Mesothelial cell of epicardium (in vitro differentiated cells): Measurements from ENCODE around the gene TES. TPM values are rescaled to one million over a fixed set of nuclear protein-coding genes. Genes with fewer than 3 reads are reported as not detected.
"Not testable (repeated sequence)": the region's sequence is repeated elsewhere in the genome, so short reads cannot be mapped to it uniquely, and the experiment has no call there.

Source experiments
- DNase-seq, 2 experiments: peaks; one replicate each; pipeline ENCODE4 v3.0.0; 2021; ENCODE audit warnings: low spot score in 2 of 2; ENCODE audit not compliant: unreplicated experiment in 2 of 2
- H3K27ac Mint-ChIP-seq: 2 replicates; pipeline ENCODE4 v1.8.0; 2021; ENCODE audit warnings: mixed read lengths
- H3K27me3 Mint-ChIP-seq: 2 replicates; pipeline ENCODE4 v1.8.0; 2021; ENCODE audit warnings: low read depth, mixed read lengths
- H3K36me3 Mint-ChIP-seq: 2 replicates; pipeline ENCODE4 v1.8.0; 2021; ENCODE audit warnings: mixed read lengths
- H3K4me1 Mint-ChIP-seq: 2 replicates; pipeline ENCODE4 v1.8.0; 2021; ENCODE audit warnings: mixed read lengths
- H3K4me3 Mint-ChIP-seq: 2 replicates; pipeline ENCODE4 v1.8.0; 2021; ENCODE audit warnings: mild to moderate bottlenecking, moderate library complexity, mixed read lengths
- H3K9me3 Mint-ChIP-seq: 2 replicates; pipeline ENCODE4 v1.8.0; 2021; ENCODE audit warnings: mixed read lengths
- CTCF ChIP-seq: fragments of 200-600 bp; sonication (generic); IDR thresholded peaks from one replicate; pipeline ENCODE4 v1.5.0; 2021; ENCODE audit warnings: antibody characterized with exemption; ENCODE audit not compliant: unreplicated experiment
- total RNA-seq: library from RNA; stranded (reverse); gene quantifications from 3 replicates; pipeline ENCODE4 v1.2.1, GENCODE V29; 2021

TES gene
- total RNA-seq, 1 donor from 2014 or later = 131 TPM

GRCh38 chr7:116239434-116239833 lies 29.1 kb downstream of the TES start:
- Mint-ChIP-seq H3K4me1 (peaks cover 52% of the 10 kb centered on the region), H3K27ac (peak overlapping the region; percentile 75), H3K9me3 (no peaks in the 10 kb centered on the region), H3K4me3 (no peak overlapping the region), H3K27me3 (no peaks in the 10 kb centered on the region), H3K36me3 (peaks cover 25% of the 10 kb centered on the region)
- TF ChIP-seq CTCF = no peak
- no peak for DNase-seq

- no peak for DNase-seq
- TF ChIP-seq CTCF = no peak
- Mint-ChIP-seq H3K27me3 (no peaks in the 10 kb centered on the region), H3K9me3 (peaks cover 2% of the 10 kb centered on the region), H3K27ac (peak overlapping the region; percentile 79), H3K4me1 (peaks cover 52% of the 10 kb centered on the region), H3K36me3 (peaks cover 33% of the 10 kb centered on the region), H3K4me3 (no peak overlapping the region)
Observed at GRCh38 chr7:116240024-116240668, 29.8 kb downstream of the TES start.

GRCh38 chr7:116241291-116241690 lies 31.0 kb downstream of the TES start:
- Mint-ChIP-seq H3K27ac (peak overlapping the region; percentile 74), H3K4me3 (no peak overlapping the region), H3K36me3 (peaks cover 43% of the 10 kb centered on the region), H3K9me3 (peaks cover 11% of the 10 kb centered on the region), H3K4me1 (peaks cover 47% of the 10 kb centered on the region), H3K27me3 (no peaks in the 10 kb centered on the region)
- DNase-seq = no peak
- TF ChIP-seq CTCF = no peak

- no peak overlapping the region for H3K4me3 Mint-ChIP-seq
- DNase-seq = no peak
- no peak for TF ChIP-seq CTCF
- no peaks in the 10 kb centered on the region for H3K27me3 Mint-ChIP-seq
- H3K9me3 Mint-ChIP-seq = peaks cover 19% of the 10 kb centered on the region
- peaks cover 41% of the 10 kb centered on the region for H3K4me1 Mint-ChIP-seq
- peaks cover 50% of the 10 kb centered on the region for H3K36me3 Mint-ChIP-seq
- H3K27ac Mint-ChIP-seq = no peak overlapping the region
Observed at GRCh38 chr7:116242178-116242577, 31.8 kb downstream of the TES start.

- no peaks in the 10 kb centered on the region for H3K27me3 Mint-ChIP-seq
- H3K27ac Mint-ChIP-seq = no peak overlapping the region
- no peak for TF ChIP-seq CTCF
- peaks cover 52% of the 10 kb centered on the region for H3K36me3 Mint-ChIP-seq
- H3K4me3 Mint-ChIP-seq = no peak overlapping the region
- no peak for DNase-seq
- peaks cover 38% of the 10 kb centered on the region for H3K4me1 Mint-ChIP-seq
- peaks cover 21% of the 10 kb centered on the region for H3K9me3 Mint-ChIP-seq
Observed at GRCh38 chr7:116242759-116243158, 32.4 kb downstream of the TES start.

- Mint-ChIP-seq H3K36me3 (peaks cover 60% of the 10 kb centered on the region), H3K4me1 (peaks cover 25% of the 10 kb centered on the region), H3K9me3 (peaks cover 30% of the 10 kb centered on the region)
- not testable (repeated sequence) for H3K4me3 Mint-ChIP-seq, H3K27me3 Mint-ChIP-seq, H3K27ac Mint-ChIP-seq, DNase-seq
Observed at GRCh38 chr7:116244803-116245202, 34.5 kb downstream of the TES start.
